GM10847 (cell line): ENCODE measurements around the gene SULF2.

Source experiments
- POLR2A ChIP-seq: IDR thresholded peaks from 2 replicates; pipeline ENCODE4 v1.6.1; 2011; ENCODE audit not compliant: insufficient read length; ENCODE audit errors: extremely low read depth

SULF2 gene

DNA sequence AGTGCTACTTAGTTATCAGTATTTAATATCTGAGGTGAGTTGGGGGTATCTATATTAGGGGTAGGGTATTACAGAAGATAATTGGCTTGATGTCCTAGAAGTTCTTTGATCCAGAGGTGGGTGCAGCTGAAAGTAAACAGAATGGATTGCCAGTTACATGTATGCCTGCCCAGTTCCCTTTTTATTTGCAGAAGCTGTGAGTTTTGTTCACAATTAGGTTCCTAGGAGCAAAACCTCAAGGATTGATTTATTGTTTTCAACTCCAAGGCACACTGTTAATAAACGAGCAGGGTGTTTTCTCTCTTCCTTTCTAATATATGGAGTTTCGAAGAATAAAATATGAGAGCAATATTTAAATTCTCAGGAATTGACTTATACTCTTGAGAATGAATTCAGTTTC lies 129.0 kb downstream of the SULF2 start:
- TF ChIP-seq POLR2A: no peak

DNA sequence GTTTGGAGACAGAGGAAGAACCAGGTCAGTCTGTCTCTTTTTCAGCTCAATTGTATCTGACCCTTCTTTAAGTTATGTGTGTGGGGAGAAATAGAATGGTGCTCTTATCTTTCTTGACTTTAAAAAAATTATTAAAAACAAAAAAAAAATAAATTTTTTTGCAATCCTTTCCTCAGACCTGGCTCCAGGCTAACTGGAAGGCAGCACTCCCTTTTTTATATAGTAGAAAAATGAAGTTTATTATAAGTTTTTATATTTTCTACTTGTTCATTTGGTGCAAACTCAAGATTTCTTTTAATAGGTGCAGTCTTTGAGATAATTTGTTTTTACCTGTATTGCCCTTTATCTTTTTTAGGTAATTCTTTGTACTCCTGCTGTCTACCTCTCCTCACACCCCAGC lies 129.6 kb downstream of the SULF2 start:
- TF ChIP-seq POLR2A: no peak

DNA sequence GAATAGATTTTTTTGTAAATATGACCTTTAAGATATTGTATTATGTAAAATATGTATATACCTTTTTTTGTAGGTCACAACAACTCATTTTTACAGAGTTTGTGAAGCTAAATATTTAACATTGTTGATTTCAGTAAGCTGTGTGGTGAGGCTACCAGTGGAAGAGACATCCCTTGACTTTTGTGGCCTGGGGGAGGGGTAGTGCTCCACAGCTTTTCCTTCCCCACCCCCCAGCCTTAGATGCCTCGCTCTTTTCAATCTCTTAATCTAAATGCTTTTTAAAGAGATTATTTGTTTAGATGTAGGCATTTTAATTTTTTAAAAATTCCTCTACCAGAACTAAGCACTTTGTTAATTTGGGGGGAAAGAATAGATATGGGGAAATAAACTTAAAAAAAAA lies 130.9 kb downstream of the SULF2 start:
- TF ChIP-seq POLR2A: no peak

DNA sequence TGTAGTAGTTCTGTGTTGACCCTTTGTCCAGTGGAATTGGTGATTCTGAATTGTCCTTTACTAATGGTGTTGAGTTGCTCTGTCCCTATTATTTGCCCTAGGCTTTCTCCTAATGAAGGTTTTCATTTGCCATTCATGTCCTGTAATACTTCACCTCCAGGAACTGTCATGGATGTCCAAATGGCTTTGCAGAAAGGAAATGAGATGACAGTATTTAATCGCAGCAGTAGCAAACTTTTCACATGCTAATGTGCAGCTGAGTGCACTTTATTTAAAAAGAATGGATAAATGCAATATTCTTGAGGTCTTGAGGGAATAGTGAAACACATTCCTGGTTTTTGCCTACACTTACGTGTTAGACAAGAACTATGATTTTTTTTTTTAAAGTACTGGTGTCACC lies 131.4 kb downstream of the SULF2 start:
- no peak for TF ChIP-seq POLR2A

- TF ChIP-seq POLR2A: no peak
Observed at GRCh38 chr20:47652794-47653193, 132.5 kb downstream of the SULF2 start.

DNA sequence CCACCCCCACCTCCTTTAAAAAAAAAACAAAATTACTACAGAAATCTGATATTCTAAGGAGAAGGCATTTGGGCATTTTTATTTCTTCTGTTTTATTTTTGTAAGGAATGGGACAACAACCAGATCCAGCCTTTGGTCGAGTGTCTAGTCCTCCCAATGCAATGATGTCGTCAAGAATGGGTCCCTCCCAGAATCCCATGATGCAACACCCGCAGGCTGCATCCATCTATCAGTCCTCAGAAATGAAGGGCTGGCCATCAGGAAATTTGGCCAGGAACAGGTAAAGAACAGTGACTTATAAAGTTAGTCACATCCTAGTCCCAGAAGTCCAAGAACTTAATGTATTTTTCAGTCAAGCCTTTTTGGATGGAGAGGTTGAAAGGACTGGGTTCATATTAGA lies 133.0 kb downstream of the SULF2 start:
- TF ChIP-seq POLR2A: no peak

DNA sequence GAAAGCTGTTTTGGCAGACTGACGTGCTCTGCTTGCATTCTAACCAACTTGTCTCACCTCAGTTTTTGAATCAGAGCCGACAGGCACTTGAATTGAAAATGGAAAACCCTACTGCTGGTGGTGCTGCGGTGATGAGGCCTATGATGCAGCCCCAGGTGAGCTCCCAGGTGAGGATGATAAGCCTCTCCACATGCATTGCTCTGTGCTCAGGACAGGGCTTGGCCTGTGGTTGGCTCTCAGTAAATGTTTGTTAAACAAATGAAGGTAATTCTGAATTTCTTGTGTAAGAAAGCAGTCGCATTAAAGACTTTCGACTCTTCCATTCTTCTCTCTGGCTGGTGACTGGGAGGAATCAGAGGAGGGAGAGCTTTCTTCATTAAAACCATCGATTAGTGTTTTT lies 136.3 kb downstream of the SULF2 start:
- no peak for TF ChIP-seq POLR2A

GRCh38 chr20:47647994-47648393 lies 137.3 kb downstream of the SULF2 start:
- TF ChIP-seq POLR2A: no peak

- TF ChIP-seq POLR2A: no peak
Observed at GRCh38 chr20:47645632-47646031, 139.6 kb downstream of the SULF2 start.

- no peak for TF ChIP-seq POLR2A
Observed at GRCh38 chr20:47642624-47643023, 142.7 kb downstream of the SULF2 start.

- TF ChIP-seq POLR2A: no peak
Observed at GRCh38 chr20:47642118-47642517, 143.2 kb downstream of the SULF2 start.

GRCh38 chr20:47638851-47639250 lies 146.4 kb downstream of the SULF2 start:
- TF ChIP-seq POLR2A: no peak

DNA sequence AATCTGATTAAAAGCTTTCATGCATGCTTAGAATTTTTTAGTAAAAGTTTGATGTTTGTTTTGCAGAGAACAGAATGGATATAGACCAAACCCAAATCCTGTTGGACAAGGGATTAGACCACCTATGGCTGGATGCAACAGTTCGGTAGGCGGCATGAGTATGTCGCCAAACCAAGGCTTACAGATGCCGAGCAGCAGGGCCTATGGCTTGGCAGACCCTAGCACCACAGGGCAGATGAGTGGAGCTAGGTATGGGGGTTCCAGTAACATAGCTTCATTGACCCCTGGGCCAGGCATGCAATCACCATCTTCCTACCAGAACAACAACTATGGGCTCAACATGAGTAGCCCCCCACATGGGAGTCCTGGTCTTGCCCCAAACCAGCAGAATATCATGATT lies 150.0 kb downstream of the SULF2 start:
- no peak for TF ChIP-seq POLR2A

GRCh38 chr20:47631078-47631477 lies 154.2 kb downstream of the SULF2 start:
- TF ChIP-seq POLR2A: no peak

GRCh38 chr20:47629907-47630306 lies 155.4 kb downstream of the SULF2 start:
- no peak for TF ChIP-seq POLR2A

DNA sequence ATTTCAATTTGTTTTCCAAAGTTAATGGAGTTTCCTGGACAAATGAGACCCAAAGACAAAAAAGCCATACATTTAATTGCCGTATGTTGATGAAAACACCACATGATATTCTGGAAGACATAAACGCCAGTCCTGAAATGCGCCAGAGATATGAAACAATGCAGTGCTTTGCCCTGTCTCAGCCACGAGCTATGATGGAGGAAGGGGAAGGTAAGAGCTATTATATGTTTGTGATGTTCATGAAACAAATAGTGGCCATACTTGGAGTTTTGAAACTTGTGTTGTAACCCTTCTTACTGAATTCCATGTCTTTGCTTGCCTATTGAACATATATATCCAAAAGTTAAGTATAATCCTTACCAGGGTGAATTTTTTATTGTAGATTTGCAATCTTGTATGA lies 157.7 kb downstream of the SULF2 start:
- no peak for TF ChIP-seq POLR2A

GRCh38 chr20:47623206-47623605 lies 162.1 kb downstream of the SULF2 start:
- no peak for TF ChIP-seq POLR2A

GRCh38 chr20:47622118-47622665 lies 163.1 kb downstream of the SULF2 start:
- no peak for TF ChIP-seq POLR2A
